Ovary (tissue), 3 donors: Measurements from ENCODE around the gene SLAMF7.

Source experiments
- CTCF ChIP-seq, 3 donors: fragments of 450-650 bp in 2 of 3; fragments of 200-600 bp in 1 of 3; IDR thresholded peaks; one replicate each; pipeline versions ENCODE4 v1.5.1 to v1.8.0; 2016 to 2022; ENCODE audit warnings: antibody characterized with exemption in 3 of 3, mild to moderate bottlenecking in 1 of 3
- EP300 ChIP-seq: sonication (generic); formaldehyde crosslinking; IDR thresholded peaks from one replicate; pipeline ENCODE4 v1.6.1; 2017; ENCODE audit warnings: antibody characterized with exemption
- donor health status: DM: no; HTN: no; CAD: no.

- TF ChIP-seq EP300: no peak
- TF ChIP-seq CTCF (IDR thresholded peaks at IDR 0.05): no peak
These were observed 29.2 kb downstream of the SLAMF7 start for GRCh38 chr1:160768295-160768657.
